GM12801 (cell line): ENCODE data around the gene DUSP22.

ENCODE experiments used
- TF ChIP-seq, protein P1 (sequence below): IDR thresholded peaks from one replicate; pipeline ENCODE4 v1.5.1; 2011; ENCODE audit warnings: control low read depth; ENCODE audit not compliant: insufficient read length; ENCODE audit errors: extremely low read depth

DUSP22 gene

DNA sequence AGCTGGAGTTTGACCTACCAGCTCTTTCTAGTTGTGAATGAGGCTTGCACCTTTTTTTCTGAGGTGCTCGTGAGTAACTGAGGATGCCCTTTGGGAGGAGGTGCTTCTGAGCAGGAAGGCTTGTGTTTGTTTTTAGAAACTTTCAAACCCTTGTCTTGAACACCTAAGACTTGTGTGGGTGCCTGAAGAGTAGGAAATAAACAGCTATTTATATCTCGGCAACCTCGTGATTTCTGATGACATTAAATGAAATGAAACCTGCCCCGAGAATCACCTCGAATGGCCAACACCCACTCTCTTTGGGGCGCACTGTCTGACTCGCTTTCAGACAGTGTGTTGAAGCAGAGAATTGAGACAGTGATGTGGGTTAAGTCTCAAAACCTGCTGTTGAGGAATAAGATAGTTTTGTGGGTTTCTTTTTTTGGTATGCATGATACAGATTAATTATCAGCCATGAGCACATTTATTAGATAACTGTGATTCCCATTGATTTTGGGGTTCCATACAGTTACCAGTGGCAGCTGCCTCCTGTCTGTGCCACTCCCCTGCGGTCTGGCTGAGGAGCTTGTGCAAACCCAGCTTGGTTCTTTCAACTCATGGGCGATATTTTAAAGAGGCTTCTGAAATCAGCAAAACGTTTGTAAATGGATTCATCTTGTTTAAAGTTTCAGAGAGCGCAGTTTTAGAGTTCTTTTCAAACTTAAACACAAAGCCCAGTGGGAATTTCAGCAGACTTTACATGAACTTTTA lies 107.7 kb downstream of the DUSP22 start:
- TF ChIP-seq, protein P1, sequence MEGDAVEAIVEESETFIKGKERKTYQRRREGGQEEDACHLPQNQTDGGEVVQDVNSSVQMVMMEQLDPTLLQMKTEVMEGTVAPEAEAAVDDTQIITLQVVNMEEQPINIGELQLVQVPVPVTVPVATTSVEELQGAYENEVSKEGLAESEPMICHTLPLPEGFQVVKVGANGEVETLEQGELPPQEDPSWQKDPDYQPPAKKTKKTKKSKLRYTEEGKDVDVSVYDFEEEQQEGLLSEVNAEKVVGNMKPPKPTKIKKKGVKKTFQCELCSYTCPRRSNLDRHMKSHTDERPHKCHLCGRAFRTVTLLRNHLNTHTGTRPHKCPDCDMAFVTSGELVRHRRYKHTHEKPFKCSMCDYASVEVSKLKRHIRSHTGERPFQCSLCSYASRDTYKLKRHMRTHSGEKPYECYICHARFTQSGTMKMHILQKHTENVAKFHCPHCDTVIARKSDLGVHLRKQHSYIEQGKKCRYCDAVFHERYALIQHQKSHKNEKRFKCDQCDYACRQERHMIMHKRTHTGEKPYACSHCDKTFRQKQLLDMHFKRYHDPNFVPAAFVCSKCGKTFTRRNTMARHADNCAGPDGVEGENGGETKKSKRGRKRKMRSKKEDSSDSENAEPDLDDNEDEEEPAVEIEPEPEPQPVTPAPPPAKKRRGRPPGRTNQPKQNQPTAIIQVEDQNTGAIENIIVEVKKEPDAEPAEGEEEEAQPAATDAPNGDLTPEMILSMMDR, result no peak

DNA sequence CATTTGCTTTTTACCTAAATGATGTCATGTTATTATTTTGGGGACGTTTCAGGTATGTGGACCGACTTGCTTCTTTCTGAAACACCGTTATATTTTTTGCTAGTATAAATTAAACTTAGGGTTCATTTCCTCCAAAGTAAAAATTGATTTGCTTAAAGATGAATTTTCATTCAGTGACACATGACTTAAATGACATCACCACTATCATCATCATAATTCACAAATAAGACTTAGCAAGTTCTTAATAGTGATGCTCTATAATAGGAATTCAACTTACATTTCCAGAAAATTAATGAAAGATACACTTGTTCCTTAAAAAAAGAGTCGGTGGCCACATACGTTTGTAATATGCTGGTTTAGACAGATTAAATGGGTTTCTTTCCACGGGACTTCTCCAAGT lies 108.5 kb downstream of the DUSP22 start:
- TF ChIP-seq, protein P1, result no peak
